ENCODE results near the gene PHEX. TPM values are rescaled to one million over a fixed set of nuclear protein-coding genes. Genes with fewer than 3 reads are reported as not detected.

PHEX gene
- total RNA-seq, 2 donors from 2014 or later: 0.56 TPM; not detected in 1

DNA sequence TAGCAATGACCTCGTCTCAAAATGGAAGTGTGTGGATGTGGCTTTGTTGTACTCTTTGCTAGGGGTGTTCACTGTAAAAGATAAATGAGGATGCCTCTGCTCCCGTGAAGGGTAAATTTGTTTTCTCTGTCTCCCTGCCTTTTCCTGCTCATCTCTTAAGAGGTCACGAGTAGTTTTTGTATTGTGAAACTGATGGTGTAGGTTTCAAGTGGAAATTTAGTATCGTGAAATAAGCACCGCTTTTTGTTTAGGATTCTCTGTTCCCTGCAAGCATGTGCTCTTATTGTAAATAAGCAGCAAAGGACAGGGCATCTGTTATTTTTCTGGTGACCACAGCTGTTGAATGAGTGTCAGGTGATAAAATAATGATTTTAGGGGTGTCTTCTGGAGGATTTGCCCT lies 104.6 kb downstream of the PHEX start:
- Histone ChIP-seq H3K4me1 (no peaks in the 10 kb centered on the region), H3K27ac (no peak overlapping the region), H3K27me3 (no peaks in the 10 kb centered on the region), H3K9me3 (no peaks in the 10 kb centered on the region), H3K4me3 (no peak overlapping the region), H3K9ac (ENCODE audit: low read depth in 2 of 2, low read length in 2 of 2) (no peak overlapping the region), H3K36me3 (no peaks in the 10 kb centered on the region)
- TF ChIP-seq CTCF (IDR thresholded peaks at IDR 0.05): no peak
- intact Hi-C loops (cut with DNase I): loop anchor here (5.0 to 10.0 kb wide), 2 partner anchors 56 to 608 kb away; no protein-coding TSS in a partner anchor
- no peak for DNase-seq

DNA sequence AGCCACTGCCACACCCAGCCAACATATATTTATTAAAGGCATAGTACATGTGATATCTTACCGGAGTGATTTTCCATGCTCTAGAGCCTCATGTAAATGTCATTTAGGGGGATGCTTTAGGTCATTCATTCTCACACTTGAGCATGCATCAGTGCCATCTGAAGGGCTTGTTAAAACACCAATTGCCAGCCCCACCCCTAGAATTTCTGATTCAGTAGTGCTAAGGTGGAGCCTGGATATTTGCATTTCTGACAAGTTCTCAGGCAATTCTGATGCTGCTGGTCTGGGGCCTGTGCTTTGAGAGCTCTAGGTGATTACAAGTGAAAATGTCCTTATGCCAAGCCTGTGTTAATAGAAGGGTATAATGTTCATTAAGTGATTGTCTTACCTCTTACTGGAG lies 107.7 kb downstream of the PHEX start:
- intact Hi-C loops (cut with DNase I): loop anchor here (5.0 to 10.0 kb wide), 2 partner anchors 52 to 605 kb away; no protein-coding TSS in a partner anchor
- no peak overlapping the region for H3K4me3 ChIP-seq
- no peak overlapping the region for H3K9ac ChIP-seq (ENCODE audit: low read depth in 2 of 2, low read length in 2 of 2)
- TF ChIP-seq CTCF (IDR thresholded peaks at IDR 0.05): no peak
- no peaks in the 10 kb centered on the region for H3K4me1 ChIP-seq
- H3K36me3 ChIP-seq: no peaks in the 10 kb centered on the region
- DNase-seq: no peak
- H3K9me3 ChIP-seq: no peaks in the 10 kb centered on the region
- no peak overlapping the region for H3K27ac ChIP-seq
- no peaks in the 10 kb centered on the region for H3K27me3 ChIP-seq

DNA sequence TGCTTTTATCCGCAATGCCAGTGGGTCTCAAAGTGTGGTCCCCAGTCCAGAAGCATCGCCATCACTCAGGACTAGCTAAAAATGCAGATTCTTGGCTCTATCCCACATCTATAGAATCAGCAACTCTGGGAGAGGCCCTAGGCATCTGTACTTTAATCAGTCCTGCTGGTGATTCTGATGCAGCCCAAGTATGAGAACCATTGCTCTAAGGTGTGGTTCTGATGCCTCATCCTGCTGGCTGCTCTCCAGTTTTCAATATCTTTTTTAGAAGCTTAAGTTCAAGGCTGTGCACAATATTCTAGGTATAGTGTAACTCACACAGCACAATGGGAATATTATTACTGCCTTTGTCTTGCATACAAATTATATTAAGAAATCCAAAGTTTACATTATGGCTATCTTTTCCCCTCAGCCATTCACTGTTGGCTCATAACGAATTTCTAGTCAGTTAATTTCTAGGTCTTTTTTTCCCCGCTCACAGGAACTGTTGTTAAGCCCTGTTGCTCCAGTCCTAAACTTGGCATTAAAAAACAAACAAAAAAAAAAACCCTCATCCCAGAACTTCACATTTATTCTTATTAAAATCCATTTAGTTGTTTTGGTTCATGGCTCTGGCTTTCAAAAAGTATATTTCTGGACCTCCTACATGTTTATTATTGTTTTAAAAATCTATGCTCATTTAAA lies 109.1 kb downstream of the PHEX start:
- TF ChIP-seq CTCF (IDR thresholded peaks at IDR 0.05): no peak
- no peak for DNase-seq
- Histone ChIP-seq H3K4me1 (no peaks in the 10 kb centered on the region), H3K4me3 (no peak overlapping the region), H3K27me3 (no peaks in the 10 kb centered on the region), H3K36me3 (no peaks in the 10 kb centered on the region), H3K9me3 (no peaks in the 10 kb centered on the region), H3K9ac (ENCODE audit: low read depth in 2 of 2, low read length in 2 of 2) (no peak overlapping the region), H3K27ac (no peak overlapping the region)
- intact Hi-C loops (cut with DNase I): no loop called here

DNA sequence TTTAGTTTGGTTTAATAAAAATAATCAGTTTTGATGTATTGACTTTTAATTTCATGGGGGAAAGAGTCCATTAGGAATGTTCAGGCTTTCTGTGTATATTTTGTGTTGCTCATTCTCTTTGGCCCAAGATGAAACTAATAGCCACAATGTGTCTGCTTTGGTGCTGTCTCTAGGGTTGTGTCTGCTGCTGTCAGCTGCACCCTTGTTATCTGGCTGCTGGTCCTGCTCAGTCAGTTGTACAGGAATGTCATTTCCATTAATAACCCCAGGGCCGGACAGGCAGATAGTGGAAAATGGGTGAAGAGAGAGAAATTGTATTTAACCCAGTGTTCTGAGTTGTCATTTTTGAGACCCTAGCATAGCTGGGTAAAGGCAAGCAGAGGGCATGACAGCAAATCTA lies 115.1 kb downstream of the PHEX start:
- no peak for DNase-seq
- H3K27ac ChIP-seq: no peak overlapping the region
- H3K36me3 ChIP-seq: no peaks in the 10 kb centered on the region
- no peak overlapping the region for H3K4me3 ChIP-seq
- H3K9me3 ChIP-seq: no peaks in the 10 kb centered on the region
- no peaks in the 10 kb centered on the region for H3K4me1 ChIP-seq
- no peak for TF ChIP-seq CTCF (IDR thresholded peaks at IDR 0.05)
- no peak overlapping the region for H3K9ac ChIP-seq (ENCODE audit: low read depth in 2 of 2, low read length in 2 of 2)
- H3K27me3 ChIP-seq: no peaks in the 10 kb centered on the region
- intact Hi-C loops (cut with DNase I): no loop called here

- H3K36me3 ChIP-seq: no peaks in the 10 kb centered on the region
Observed at GRCh38 chrX:22147942-22148341, 115.8 kb downstream of the PHEX start.

More at GRCh38 chrX:22147942-22148341, 115.8 kb downstream of the PHEX start:
- H3K9me3 ChIP-seq: no peaks in the 10 kb centered on the region
- no peak for TF ChIP-seq CTCF (IDR thresholded peaks at IDR 0.05)
- no peak overlapping the region for H3K4me3 ChIP-seq
- H3K27ac ChIP-seq: no peak overlapping the region
- H3K27me3 ChIP-seq: no peaks in the 10 kb centered on the region
- H3K4me1 ChIP-seq: no peaks in the 10 kb centered on the region
- DNase-seq: no peak
- intact Hi-C loops (cut with DNase I): no loop called here
- no peak overlapping the region for H3K9ac ChIP-seq (ENCODE audit: low read depth in 2 of 2, low read length in 2 of 2)
